Omental fat pad (tissue), 4 donors: ENCODE results near the gene JCAD. TPM values are rescaled to one million over a fixed set of nuclear protein-coding genes. Genes with fewer than 3 reads are reported as not detected.

Source experiments
- ATAC-seq: fragments of 150-250 bp; one replicate; pipeline ENCODE4 v1.9.1; 2016; ENCODE audit warnings: mild to moderate bottlenecking, moderate library complexity; ENCODE audit not compliant: low FRiP score
- DNase-seq: peaks from one replicate; pipeline ENCODE4 v3.0.0-alpha.2; 2019; ENCODE audit warnings: low spot score
- total RNA-seq, 4 donors: library from RNA; depleted of rRNA; stranded (reverse); fragments of >200 nt; gene quantifications; one replicate each; pipeline ENCODE4 v1.1.0, GENCODE V29; 2016
- TF ChIP-seq, protein P1 (sequence below), 3 donors: fragments of 450-650 bp; IDR thresholded peaks; one replicate each; pipeline ENCODE4 v1.5.1; 2016 to 2017; ENCODE audit warnings: antibody characterized with exemption in 3 of 3, mild to moderate bottlenecking in 3 of 3, moderate library complexity in 2 of 3

JCAD gene
- total RNA-seq, 4 donors from 2014 or later: 14.6 to 71.4 (median 19.7) TPM

- ATAC-seq (no peak), DNase-seq (no peak)
- TF ChIP-seq, protein P1, sequence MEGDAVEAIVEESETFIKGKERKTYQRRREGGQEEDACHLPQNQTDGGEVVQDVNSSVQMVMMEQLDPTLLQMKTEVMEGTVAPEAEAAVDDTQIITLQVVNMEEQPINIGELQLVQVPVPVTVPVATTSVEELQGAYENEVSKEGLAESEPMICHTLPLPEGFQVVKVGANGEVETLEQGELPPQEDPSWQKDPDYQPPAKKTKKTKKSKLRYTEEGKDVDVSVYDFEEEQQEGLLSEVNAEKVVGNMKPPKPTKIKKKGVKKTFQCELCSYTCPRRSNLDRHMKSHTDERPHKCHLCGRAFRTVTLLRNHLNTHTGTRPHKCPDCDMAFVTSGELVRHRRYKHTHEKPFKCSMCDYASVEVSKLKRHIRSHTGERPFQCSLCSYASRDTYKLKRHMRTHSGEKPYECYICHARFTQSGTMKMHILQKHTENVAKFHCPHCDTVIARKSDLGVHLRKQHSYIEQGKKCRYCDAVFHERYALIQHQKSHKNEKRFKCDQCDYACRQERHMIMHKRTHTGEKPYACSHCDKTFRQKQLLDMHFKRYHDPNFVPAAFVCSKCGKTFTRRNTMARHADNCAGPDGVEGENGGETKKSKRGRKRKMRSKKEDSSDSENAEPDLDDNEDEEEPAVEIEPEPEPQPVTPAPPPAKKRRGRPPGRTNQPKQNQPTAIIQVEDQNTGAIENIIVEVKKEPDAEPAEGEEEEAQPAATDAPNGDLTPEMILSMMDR (IDR thresholded peaks at IDR 0.05): no peak
These were observed 82.2 kb downstream of the JCAD start for GRCh38 chr10:29977171-29977570.

- DNase-seq: no peak
- ATAC-seq: no peak
- TF ChIP-seq, protein P1 (IDR thresholded peaks at IDR 0.05): no peak
These were observed 83.3 kb downstream of the JCAD start for GRCh38 chr10:29976134-29976533.

- TF ChIP-seq, protein P1 (IDR thresholded peaks at IDR 0.05): no peak
- ATAC-seq: no peak
- DNase-seq: no peak
These were observed 84.6 kb downstream of the JCAD start for GRCh38 chr10:29974773-29975172.

DNA sequence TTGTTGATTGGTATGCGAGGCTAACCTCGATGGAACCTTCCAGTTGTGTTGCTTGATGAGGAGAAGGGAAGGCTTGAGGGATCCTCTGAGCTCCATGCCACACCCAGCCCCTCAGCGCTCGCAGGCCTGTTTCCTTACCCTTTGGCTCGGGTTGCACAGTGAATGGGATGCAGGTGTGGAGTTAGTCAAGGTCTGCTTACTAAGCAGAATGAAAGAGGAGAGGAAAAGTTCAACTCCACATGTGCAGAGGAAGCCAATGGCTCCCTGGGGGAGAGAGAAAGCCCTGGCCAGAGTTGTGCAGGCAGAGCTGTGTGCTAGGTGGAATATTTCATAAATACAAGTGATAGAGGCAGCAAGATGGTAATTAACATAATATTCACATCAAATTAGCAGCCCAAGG is 85.5 kb downstream of the JCAD start:
- TF ChIP-seq, protein P1 (IDR thresholded peaks at IDR 0.05): no peak
- ATAC-seq (no peak), DNase-seq (no peak)

DNA sequence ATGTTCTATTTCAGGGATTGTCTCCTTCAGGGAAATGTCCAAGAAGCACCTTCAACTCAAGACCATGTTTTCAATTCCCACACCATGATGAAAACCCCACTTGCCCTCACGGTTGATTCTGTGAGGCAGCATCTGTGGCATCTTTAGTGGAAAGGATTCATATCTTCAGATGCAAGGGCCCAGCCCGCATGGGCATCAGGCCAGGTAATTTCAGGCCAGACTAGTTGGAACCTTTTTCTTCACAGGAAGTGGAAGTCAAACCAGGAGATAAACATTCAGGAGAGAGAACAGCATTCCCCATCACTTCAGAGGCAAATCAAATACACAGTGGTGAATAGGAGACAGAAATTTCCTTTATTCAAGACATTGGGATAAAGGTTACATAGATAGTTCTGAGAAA is 88.8 kb downstream of the JCAD start:
- DNase-seq: no peak
- ATAC-seq: no peak
- TF ChIP-seq, protein P1 (IDR thresholded peaks at IDR 0.05): no peak

- DNase-seq: no peak
- ATAC-seq: no peak
- TF ChIP-seq, protein P1 (IDR thresholded peaks at IDR 0.05): no peak
These were observed 89.4 kb downstream of the JCAD start for GRCh38 chr10:29970012-29970396.

DNA sequence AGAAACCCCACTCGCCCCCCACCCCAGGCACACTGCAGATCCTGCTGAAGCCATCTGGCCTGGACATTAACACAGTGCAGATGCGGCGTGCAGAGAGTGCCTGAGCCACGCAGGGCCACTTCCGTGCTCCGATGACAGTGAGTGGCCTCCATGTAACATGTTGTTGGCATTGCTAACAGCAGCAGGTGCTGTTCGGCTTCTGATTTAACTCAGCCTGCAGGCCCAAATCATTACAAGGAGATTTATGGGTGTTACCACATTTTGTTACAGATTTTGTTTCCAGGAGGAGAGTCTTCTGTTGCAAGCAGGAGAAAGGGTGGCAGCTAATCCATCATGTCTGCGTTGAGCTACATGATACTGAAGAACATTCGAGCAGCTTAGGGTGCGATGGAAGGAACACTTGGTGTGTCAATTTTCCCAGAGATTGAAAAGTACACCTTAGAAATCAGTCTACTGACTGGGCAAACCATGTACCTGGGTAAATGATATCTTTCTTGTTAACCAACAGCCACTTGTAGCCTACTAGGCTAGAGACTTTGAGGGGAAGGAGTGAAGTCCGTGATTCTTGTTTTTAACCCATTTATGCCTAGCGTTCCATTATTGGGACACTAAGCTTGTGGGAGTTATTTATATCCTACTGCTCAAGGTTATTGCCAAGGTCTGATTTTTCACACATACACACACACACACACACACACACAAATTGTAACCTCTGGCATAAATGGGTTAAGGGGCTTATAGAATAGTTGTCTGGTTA is 90.0 kb downstream of the JCAD start:
- ATAC-seq (no peak), DNase-seq (no peak)
- TF ChIP-seq, protein P1 (IDR thresholded peaks at IDR 0.05): no peak
